GM23338 (cell line): ENCODE results near the gene GPA33. TPM values are rescaled to one million over a fixed set of nuclear protein-coding genes. Genes with fewer than 3 reads are reported as not detected.

Source experiments
- ATAC-seq: fragments of 200-7000 bp; cut with Tn5 transposase; 3 replicates; pipeline ENCODE4 v1.9.1; 2020
- DNase-seq: peaks from one replicate; pipeline ENCODE4 v3.0.0-alpha.2; 2015; ENCODE audit warnings: low spot score
- H2AFZ ChIP-seq: fragments of 200-600 bp; sonication (generic); 2 replicates; pipeline ENCODE4 v1.8.0; 2016; ENCODE audit warnings: antibody characterized with exemption, mild to moderate bottlenecking, moderate library complexity
- H3F3A ChIP-seq: fragments of 200-600 bp; sonication (generic); replicated peaks from 2 replicates; pipeline ENCODE4 v1.8.0; 2017; ENCODE audit warnings: antibody characterized with exemption, mixed run types, low read depth
- H3K27ac ChIP-seq: fragments of 200-600 bp; sonication (generic); 2 replicates; pipeline ENCODE4 v1.6.1; 2016; ENCODE audit warnings: low read depth
- H3K27me3 ChIP-seq: fragments of 200-600 bp; sonication (generic); 2 replicates; pipeline ENCODE4 v1.8.0; 2016; ENCODE audit warnings: mild to moderate bottlenecking, mixed run types, moderate library complexity; ENCODE audit not compliant: insufficient read depth
- H3K36me3 ChIP-seq: fragments of 200-600 bp; sonication (generic); 2 replicates; pipeline ENCODE4 v1.8.0; 2016; ENCODE audit warnings: mild to moderate bottlenecking; ENCODE audit not compliant: insufficient read depth
- H3K4me1 ChIP-seq: fragments of 200-600 bp; sonication (generic); 2 replicates; pipeline ENCODE4 v1.8.0; 2016; ENCODE audit warnings: mild to moderate bottlenecking, moderate library complexity; ENCODE audit not compliant: insufficient read depth
- H3K4me2 ChIP-seq: fragments of 200-600 bp; sonication (generic); 2 replicates; pipeline ENCODE4 v1.7.1; 2017; ENCODE audit warnings: mixed run types
- H3K4me3 ChIP-seq: fragments of 200-600 bp; sonication (generic); 2 replicates; pipeline ENCODE4 v1.6.1; 2016; ENCODE audit warnings: mixed run types
- H3K79me2 ChIP-seq: fragments of 200-600 bp; sonication (generic); replicated peaks from 2 replicates; pipeline ENCODE4 v1.8.0; 2017; ENCODE audit warnings: mild to moderate bottlenecking; ENCODE audit not compliant: insufficient read depth
- H3K9me2 ChIP-seq: fragments of 200-600 bp; sonication (generic); 2 replicates; pipeline ENCODE4 v1.8.0; 2017; ENCODE audit not compliant: insufficient read depth
- H4K20me1 ChIP-seq: fragments of 200-600 bp; sonication (generic); replicated peaks from 2 replicates; pipeline ENCODE4 v1.8.0; 2017; ENCODE audit warnings: mild to moderate bottlenecking; ENCODE audit not compliant: insufficient read depth
- H3K27ac Mint-ChIP-seq: 2 replicates; pipeline ENCODE4 v1.8.0; 2020; ENCODE audit warnings: inconsistent platforms, mild to moderate bottlenecking, moderate library complexity, mixed read lengths
- H3K27me3 Mint-ChIP-seq: 3 replicates; pipeline ENCODE4 v1.8.0; 2022; ENCODE audit warnings: low read depth, mild to moderate bottlenecking, moderate library complexity, mixed read lengths, inconsistent platforms; ENCODE audit not compliant: insufficient read depth, poor library complexity
- H3K36me3 Mint-ChIP-seq: 3 replicates; pipeline ENCODE4 v1.8.0; 2021; ENCODE audit warnings: low read depth, mild to moderate bottlenecking, inconsistent platforms, moderate library complexity, mixed read lengths
- H3K4me1 Mint-ChIP-seq: 3 replicates; pipeline ENCODE4 v1.8.0; 2020; ENCODE audit warnings: mild to moderate bottlenecking, inconsistent platforms, mixed read lengths
- H3K4me3 Mint-ChIP-seq: 3 replicates; pipeline ENCODE4 v1.8.0; 2021; ENCODE audit warnings: moderate library complexity, mild to moderate bottlenecking, inconsistent platforms, mixed read lengths
- H3K9me3 Mint-ChIP-seq: 3 replicates; pipeline ENCODE4 v1.8.0; 2020; ENCODE audit warnings: moderate library complexity, mild to moderate bottlenecking, inconsistent platforms, mixed read lengths
- CREB1 ChIP-seq: fragments of 250-450 bp; sonication (Bioruptor Pico); IDR thresholded peaks from 2 replicates; pipeline ENCODE4 v1.5.0; 2020; ENCODE audit warnings: low read depth, mild to moderate bottlenecking, moderate library complexity
- EZH2 ChIP-seq: fragments of 200-600 bp; sonication (generic); IDR thresholded peaks from one replicate; pipeline ENCODE4 v1.8.0; 2017; ENCODE audit warnings: antibody characterized with exemption, mild to moderate bottlenecking, low read depth; ENCODE audit not compliant: unreplicated experiment
- EZH2phosphoT487 ChIP-seq: fragments of 200-600 bp; sonication (generic); IDR thresholded peaks from one replicate; pipeline ENCODE4 v1.8.1; 2018; ENCODE audit warnings: antibody characterized with exemption; ENCODE audit not compliant: unreplicated experiment
- JUNB ChIP-seq: IDR thresholded peaks from one replicate; pipeline ENCODE4 v1.6.1; 2016; ENCODE audit warnings: antibody characterized with exemption; ENCODE audit not compliant: unreplicated experiment
- NANOG ChIP-seq: IDR thresholded peaks from 2 replicates; pipeline ENCODE4 v1.6.1; 2016; ENCODE audit warnings: antibody characterized with exemption, borderline replicate concordance
- POLR2AphosphoS5 ChIP-seq: IDR thresholded peaks from 2 replicates; pipeline ENCODE4 v1.6.1; 2016; ENCODE audit warnings: antibody characterized with exemption, low read depth
- STAT1 ChIP-seq: IDR thresholded peaks from one replicate; pipeline ENCODE4 v1.6.1; 2016; ENCODE audit warnings: antibody characterized with exemption; ENCODE audit not compliant: unreplicated experiment
- ZNF114 ChIP-seq: fragments of 250-450 bp; sonication (Bioruptor Pico); IDR thresholded peaks from 2 replicates; pipeline ENCODE4 v1.5.0; 2020; ENCODE audit warnings: mild to moderate bottlenecking, moderate library complexity
- ZNF331 ChIP-seq: fragments of 250-450 bp; sonication (Bioruptor Pico); IDR thresholded peaks from 2 replicates; pipeline ENCODE4 v1.5.0; 2020; ENCODE audit warnings: low read depth, mild to moderate bottlenecking, moderate library complexity
- polyA plus RNA-seq: library from polyadenylated mRNA; unstranded; fragments of >200 nt; fragmentation: Nextera tagmentation; extraction: Ambion mirVana; gene quantifications from 2 replicates; pipeline ENCODE4 v1.2.1, GENCODE V29; 2016
- total RNA-seq: library from RNA; depleted of rRNA; stranded (reverse); fragments of >200 nt; shearing (Covaris generic); gene quantifications from 2 replicates; pipeline ENCODE4 v1.2.3, GENCODE V29; 2014
- TF ChIP-seq, protein P1 (sequence below): IDR thresholded peaks from one replicate; pipeline ENCODE4 v1.6.1; 2018; ENCODE audit warnings: antibody characterized with exemption; ENCODE audit not compliant: unreplicated experiment
- TF ChIP-seq, protein P2 (sequence below): fragments of 250-450 bp; sonication (Bioruptor Pico); IDR thresholded peaks from 2 replicates; pipeline ENCODE4 v1.5.0; 2020; ENCODE audit warnings: mild to moderate bottlenecking, moderate library complexity
- TF ChIP-seq, protein P3 (sequence below), 2 experiments: fragments of 200-600 bp in 1 of 2; sonication (generic) in 1 of 2; conservative IDR thresholded peaks; 2 replicates each; pipeline versions ENCODE4 v1.5.1 to v1.6.1; 2016 to 2017; ENCODE audit warnings: antibody characterized with exemption in 2 of 2, low read depth in 2 of 2, mild to moderate bottlenecking in 2 of 2, moderate library complexity in 1 of 2
- TF ChIP-seq, protein P4 (sequence below): IDR thresholded peaks from 2 replicates; pipeline ENCODE4 v1.6.1; 2016; ENCODE audit warnings: antibody characterized with exemption

Gene GPA33
- total and polyA plus RNA-seq, 2 experiments from 2014 or later: 0.10 to 0.28 TPM

DNA sequence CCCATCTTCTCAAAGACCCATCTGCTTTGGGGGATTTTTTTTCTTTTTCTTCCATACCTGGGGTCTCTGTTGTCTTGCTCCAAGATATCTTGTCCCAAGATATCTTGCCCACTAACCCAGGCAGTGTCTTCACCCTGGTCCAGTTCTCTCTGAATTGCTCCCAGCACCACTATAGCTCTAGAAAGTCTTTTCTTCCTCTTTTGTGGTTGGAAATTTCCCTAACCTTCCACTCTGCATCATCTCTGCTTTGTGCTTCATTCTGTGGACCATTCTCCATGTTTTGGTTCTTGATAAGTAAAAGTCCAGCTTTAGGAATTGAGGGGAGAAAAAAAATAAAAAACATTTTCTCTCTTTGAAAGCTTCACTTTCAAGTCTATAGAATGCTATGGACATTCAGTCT lies 24.5 kb upstream of the GPA33 start:
- Histone ChIP-seq H3F3A (peaks cover under 1% of the 10 kb centered on the region; the same call in 1 of the 2 replicates), H3K4me2 (no peak overlapping the region), H3K4me3 (no peak overlapping the region), H4K20me1 (no peaks in the 10 kb centered on the region), H3K79me2 (no peaks in the 10 kb centered on the region), H3K4me1 (peaks cover 25% of the 10 kb centered on the region), H3K9me2 (peaks cover 17% of the 10 kb centered on the region), H2AFZ (no peak overlapping the region), H3K27me3 (no peaks in the 10 kb centered on the region), H3K27ac (no peak overlapping the region), H3K36me3 (no peaks in the 10 kb centered on the region)
- H3K27me3 Mint-ChIP-seq: peaks cover 4% of the 10 kb centered on the region
- no peaks in the 10 kb centered on the region for H3K36me3 Mint-ChIP-seq
- DNase-seq (no peak), ATAC-seq (no peak)
- H3K4me1 Mint-ChIP-seq: peaks cover 22% of the 10 kb centered on the region
- H3K27ac Mint-ChIP-seq: no peak overlapping the region
- no peaks in the 10 kb centered on the region for H3K9me3 Mint-ChIP-seq
- H3K4me3 Mint-ChIP-seq: no peak overlapping the region
- TF ChIP-seq POLR2AphosphoS5: no peak
- TF ChIP-seq ZNF114: no peak
- no peak for TF ChIP-seq CREB1 (CRISPR knock-in tag)
- no peak for TF ChIP-seq NANOG
- TF ChIP-seq, protein P1, sequence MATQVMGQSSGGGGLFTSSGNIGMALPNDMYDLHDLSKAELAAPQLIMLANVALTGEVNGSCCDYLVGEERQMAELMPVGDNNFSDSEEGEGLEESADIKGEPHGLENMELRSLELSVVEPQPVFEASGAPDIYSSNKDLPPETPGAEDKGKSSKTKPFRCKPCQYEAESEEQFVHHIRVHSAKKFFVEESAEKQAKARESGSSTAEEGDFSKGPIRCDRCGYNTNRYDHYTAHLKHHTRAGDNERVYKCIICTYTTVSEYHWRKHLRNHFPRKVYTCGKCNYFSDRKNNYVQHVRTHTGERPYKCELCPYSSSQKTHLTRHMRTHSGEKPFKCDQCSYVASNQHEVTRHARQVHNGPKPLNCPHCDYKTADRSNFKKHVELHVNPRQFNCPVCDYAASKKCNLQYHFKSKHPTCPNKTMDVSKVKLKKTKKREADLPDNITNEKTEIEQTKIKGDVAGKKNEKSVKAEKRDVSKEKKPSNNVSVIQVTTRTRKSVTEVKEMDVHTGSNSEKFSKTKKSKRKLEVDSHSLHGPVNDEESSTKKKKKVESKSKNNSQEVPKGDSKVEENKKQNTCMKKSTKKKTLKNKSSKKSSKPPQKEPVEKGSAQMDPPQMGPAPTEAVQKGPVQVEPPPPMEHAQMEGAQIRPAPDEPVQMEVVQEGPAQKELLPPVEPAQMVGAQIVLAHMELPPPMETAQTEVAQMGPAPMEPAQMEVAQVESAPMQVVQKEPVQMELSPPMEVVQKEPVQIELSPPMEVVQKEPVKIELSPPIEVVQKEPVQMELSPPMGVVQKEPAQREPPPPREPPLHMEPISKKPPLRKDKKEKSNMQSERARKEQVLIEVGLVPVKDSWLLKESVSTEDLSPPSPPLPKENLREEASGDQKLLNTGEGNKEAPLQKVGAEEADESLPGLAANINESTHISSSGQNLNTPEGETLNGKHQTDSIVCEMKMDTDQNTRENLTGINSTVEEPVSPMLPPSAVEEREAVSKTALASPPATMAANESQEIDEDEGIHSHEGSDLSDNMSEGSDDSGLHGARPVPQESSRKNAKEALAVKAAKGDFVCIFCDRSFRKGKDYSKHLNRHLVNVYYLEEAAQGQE: no peak
- TF ChIP-seq, protein P2, sequence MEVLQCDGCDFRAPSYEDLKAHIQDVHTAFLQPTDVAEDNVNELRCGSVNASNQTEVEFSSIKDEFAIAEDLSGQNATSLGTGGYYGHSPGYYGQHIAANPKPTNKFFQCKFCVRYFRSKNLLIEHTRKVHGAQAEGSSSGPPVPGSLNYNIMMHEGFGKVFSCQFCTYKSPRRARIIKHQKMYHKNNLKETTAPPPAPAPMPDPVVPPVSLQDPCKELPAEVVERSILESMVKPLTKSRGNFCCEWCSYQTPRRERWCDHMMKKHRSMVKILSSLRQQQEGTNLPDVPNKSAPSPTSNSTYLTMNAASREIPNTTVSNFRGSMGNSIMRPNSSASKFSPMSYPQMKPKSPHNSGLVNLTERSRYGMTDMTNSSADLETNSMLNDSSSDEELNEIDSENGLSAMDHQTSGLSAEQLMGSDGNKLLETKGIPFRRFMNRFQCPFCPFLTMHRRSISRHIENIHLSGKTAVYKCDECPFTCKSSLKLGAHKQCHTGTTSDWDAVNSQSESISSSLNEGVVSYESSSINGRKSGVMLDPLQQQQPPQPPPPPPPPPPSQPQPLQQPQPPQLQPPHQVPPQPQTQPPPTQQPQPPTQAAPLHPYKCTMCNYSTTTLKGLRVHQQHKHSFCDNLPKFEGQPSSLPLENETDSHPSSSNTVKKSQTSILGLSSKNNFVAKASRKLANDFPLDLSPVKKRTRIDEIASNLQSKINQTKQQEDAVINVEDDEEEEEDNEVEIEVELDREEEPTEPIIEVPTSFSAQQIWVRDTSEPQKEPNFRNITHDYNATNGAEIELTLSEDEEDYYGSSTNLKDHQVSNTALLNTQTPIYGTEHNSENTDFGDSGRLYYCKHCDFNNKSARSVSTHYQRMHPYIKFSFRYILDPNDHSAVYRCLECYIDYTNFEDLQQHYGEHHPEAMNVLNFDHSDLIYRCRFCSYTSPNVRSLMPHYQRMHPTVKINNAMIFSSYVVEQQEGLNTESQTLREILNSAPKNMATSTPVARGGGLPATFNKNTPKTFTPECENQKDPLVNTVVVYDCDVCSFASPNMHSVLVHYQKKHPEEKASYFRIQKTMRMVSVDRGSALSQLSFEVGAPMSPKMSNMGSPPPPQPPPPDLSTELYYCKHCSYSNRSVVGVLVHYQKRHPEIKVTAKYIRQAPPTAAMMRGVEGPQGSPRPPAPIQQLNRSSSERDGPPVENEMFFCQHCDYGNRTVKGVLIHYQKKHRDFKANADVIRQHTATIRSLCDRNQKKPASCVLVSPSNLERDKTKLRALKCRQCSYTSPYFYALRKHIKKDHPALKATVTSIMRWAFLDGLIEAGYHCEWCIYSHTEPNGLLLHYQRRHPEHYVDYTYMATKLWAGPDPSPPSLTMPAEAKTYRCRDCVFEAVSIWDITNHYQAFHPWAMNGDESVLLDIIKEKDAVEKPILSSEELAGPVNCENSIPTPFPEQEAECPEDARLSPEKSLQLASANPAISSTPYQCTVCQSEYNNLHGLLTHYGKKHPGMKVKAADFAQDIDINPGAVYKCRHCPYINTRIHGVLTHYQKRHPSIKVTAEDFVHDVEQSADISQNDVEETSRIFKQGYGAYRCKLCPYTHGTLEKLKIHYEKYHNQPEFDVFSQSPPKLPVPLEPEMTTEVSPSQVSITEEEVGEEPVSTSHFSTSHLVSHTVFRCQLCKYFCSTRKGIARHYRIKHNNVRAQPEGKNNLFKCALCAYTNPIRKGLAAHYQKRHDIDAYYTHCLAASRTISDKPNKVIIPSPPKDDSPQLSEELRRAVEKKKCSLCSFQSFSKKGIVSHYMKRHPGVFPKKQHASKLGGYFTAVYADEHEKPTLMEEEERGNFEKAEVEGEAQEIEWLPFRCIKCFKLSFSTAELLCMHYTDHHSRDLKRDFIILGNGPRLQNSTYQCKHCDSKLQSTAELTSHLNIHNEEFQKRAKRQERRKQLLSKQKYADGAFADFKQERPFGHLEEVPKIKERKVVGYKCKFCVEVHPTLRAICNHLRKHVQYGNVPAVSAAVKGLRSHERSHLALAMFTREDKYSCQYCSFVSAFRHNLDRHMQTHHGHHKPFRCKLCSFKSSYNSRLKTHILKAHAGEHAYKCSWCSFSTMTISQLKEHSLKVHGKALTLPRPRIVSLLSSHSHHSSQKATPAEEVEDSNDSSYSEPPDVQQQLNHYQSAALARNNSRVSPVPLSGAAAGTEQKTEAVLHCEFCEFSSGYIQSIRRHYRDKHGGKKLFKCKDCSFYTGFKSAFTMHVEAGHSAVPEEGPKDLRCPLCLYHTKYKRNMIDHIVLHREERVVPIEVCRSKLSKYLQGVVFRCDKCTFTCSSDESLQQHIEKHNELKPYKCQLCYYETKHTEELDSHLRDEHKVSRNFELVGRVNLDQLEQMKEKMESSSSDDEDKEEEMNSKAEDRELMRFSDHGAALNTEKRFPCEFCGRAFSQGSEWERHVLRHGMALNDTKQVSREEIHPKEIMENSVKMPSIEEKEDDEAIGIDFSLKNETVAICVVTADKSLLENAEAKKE (CRISPR knock-in tag): no peak
- TF ChIP-seq EZH2phosphoT487: no peak
- TF ChIP-seq, protein P3, sequence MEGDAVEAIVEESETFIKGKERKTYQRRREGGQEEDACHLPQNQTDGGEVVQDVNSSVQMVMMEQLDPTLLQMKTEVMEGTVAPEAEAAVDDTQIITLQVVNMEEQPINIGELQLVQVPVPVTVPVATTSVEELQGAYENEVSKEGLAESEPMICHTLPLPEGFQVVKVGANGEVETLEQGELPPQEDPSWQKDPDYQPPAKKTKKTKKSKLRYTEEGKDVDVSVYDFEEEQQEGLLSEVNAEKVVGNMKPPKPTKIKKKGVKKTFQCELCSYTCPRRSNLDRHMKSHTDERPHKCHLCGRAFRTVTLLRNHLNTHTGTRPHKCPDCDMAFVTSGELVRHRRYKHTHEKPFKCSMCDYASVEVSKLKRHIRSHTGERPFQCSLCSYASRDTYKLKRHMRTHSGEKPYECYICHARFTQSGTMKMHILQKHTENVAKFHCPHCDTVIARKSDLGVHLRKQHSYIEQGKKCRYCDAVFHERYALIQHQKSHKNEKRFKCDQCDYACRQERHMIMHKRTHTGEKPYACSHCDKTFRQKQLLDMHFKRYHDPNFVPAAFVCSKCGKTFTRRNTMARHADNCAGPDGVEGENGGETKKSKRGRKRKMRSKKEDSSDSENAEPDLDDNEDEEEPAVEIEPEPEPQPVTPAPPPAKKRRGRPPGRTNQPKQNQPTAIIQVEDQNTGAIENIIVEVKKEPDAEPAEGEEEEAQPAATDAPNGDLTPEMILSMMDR (conservative IDR thresholded peaks at IDR 0.05; ENCODE audit: low read depth in 2 of 2): no peak
- TF ChIP-seq JUNB: no peak
- no peak for TF ChIP-seq STAT1
- no peak for TF ChIP-seq EZH2
- TF ChIP-seq ZNF331: no peak
- TF ChIP-seq, protein P4, sequence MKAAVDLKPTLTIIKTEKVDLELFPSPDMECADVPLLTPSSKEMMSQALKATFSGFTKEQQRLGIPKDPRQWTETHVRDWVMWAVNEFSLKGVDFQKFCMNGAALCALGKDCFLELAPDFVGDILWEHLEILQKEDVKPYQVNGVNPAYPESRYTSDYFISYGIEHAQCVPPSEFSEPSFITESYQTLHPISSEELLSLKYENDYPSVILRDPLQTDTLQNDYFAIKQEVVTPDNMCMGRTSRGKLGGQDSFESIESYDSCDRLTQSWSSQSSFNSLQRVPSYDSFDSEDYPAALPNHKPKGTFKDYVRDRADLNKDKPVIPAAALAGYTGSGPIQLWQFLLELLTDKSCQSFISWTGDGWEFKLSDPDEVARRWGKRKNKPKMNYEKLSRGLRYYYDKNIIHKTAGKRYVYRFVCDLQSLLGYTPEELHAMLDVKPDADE: no peak
